Fibroblast of skin of scalp (primary cell): Measurements from ENCODE around the gene RMND1.
"Not testable (repeated sequence)": the region's sequence is repeated elsewhere in the genome, so short reads cannot be mapped to it uniquely, and the experiment has no call there.

Experiments
- DNase-seq: peaks from one replicate; pipeline ENCODE4 v3.0.0-alpha.2; 2013

RMND1 gene

DNA sequence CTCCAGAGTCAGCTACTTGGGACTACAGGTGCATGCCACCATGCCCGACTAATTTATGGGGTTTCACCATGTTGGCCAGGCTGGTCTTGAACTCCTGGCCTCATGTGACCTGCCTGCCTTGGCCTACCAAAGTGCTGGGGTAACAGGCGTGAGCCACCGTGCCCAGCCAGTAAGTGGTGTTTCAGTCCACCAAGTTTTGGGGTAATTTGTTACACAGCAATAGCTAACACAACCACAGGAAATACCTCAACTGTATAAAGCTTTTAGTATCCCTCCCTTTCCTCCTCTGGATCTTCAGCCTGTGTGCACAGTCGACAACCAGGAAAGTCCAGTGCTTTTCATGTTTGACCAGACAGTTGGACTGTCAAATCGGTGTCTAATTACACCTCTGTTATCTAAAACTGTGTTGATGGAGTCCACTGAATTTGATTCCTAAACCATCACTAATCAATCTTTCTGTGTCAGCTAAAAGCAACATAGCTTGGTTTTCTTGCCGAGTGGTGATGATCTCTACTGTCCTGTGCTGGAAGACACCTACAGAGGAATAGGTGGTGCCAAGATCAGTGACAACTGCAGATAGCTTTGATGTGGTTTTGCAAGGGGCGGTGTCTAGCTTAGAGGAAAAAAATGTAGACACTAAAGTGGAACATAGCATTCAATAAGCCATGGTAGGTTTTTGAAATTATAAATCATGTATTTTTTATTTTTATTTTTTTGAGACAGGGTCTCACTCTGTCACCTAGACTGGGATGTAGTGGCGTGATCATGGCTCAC, 38.4 kb downstream of the RMND1 start:
- no peak for DNase-seq

DNA sequence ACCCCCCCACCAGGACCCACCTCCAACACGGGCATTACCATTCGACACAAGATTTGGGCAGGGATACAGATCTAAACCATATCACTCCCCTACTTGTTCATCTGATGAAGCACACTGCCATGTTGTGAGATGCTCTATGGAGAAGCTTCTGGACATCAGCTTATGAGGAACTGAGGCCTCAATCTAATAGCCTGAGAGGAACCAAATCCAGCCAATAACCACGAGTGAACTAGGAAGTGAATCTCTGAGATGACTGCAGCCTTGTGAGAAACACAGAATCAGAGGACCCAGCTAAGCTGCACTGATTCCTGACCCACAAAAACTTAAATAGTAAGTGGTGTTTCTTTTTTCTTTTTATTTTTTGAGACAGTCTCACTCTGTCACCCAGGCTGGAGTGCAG, 39.0 kb downstream of the RMND1 start:
- no peak for DNase-seq

DNA sequence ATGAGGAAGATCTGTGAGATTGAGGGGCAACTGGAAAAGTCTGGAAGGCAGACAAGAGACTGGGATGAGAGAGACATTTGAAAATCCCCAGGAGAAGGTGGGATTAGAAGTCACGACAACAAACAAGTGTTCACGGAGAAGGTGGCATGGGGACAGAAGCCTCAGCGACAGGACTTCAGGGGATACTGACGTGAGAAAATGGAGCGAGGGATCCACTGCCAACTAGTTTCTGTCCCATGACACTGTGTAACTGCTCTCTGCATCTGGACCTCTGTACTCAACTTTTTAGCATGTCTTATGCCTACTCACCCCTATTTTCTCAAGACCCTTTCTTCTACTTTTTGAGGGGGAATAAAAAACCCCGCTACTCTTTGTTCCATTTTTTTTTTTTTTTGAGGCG, 42.2 kb downstream of the RMND1 start:
- no peak for DNase-seq

DNA sequence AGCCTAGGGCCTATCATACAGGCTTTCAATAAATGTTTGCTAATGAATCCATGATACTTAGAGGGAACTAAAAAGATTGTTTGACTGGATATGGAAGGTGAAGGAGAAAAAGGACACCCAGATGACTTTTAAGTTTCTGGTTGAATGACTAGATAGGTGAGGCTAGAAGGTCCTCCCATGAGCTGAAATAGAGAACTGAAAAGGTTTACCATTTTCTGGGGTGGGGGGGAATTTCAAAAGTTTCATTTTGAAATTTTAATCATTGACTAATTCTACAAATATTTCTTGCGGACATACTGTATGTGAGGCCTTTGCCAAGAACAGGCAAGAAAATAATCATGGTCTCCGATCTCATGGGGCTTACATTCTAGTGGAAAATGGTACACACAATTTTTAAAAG, 42.7 kb downstream of the RMND1 start:
- no peak for DNase-seq

DNA sequence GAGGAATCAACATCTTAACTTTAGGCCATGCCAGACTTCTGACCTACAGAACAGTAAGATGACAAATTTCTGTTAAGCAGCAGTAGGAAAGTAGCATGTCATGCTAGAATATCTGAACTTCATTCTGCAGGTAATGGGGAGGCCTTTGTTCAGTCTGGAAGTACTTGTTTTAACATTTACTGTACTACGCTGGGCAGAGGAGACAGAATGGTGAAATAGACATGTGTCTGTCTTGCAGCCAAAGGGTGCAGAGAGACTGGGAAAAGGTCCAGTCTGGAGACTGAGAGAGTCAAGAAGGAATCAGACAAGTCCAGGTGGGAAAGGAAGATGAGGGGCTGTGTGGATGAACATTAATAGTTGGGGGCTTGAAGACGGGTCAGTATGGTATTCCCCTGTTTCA, 43.1 kb downstream of the RMND1 start:
- no peak for DNase-seq

DNA sequence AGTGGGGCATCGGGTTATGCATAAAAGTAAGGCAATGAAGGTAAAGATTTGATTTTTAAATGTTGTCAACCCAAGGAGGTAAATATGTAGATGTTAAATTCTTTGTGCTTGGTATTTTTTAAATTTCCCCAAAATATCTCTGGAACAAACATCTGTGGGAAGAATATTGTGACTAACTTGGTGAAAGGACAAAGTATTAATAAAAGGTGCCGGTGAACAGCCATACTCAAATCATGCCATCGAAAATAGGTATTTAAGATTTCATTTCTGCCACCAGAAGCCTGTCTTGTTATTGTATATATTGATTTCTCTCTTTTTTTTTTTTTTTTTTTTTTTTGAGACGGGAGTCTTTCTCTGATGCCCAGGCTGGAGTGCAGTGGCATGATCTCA, 48.0 kb downstream of the RMND1 start:
- DNase-seq = no peak

DNA sequence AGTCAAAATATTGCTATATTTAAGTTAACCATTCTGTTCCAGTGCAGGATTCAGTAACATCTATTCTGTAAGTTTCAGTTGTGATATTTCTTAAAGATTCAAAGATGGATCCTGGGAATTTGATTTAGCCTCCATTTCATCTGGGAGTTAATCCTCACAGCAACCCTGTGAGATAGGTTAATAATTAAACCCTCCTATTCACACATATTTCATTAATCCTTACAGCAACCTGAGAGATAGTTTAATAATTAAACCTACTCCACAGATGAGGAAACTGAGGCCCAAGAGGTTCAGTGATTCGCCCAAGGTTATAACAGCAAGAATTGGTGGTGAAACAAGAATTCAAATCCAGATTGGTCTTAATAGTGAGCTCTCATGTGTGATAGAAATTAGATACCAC, 49.7 kb downstream of the RMND1 start:
- no peak for DNase-seq

DNA sequence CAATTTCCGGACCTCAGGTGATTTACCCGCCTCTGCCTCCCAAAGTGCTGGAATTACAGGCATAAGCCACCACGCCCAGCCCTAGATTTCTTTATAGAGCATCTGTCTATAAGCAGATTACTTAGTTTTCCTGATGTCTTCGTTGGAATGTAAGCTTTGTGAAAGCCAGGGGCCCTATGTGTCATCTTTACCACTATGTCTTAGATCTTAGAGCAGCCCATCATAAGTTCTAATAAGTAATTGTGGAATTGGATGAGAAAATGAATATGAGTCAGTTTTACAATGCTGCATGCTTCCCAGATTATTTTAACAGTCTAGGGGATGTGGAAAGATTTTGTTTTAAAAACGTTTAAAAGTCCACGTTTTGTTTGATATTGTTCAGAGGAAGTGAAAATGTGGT, 51.5 kb downstream of the RMND1 start:
- DNase-seq = peak; percentile 73

DNA sequence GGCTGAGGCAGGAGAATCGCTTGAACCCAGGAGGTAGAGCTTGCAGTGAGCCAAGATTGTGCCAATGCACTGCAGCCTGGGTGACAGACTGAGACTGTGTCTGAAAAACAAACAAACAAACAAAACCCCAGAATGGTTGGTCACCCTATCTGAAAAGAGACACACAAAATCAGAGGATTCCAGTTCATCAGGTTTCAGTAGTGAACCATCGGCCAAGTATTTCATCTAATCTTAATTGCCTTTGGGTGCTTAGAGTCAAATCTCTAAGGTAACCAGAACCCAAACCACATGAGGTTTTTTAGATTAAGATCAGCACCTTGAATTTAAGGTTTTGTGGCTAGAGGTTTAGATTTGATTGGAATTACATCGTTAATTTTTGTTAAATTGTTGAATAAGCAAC, 52.2 kb downstream of the RMND1 start:
- DNase-seq = no peak

DNA sequence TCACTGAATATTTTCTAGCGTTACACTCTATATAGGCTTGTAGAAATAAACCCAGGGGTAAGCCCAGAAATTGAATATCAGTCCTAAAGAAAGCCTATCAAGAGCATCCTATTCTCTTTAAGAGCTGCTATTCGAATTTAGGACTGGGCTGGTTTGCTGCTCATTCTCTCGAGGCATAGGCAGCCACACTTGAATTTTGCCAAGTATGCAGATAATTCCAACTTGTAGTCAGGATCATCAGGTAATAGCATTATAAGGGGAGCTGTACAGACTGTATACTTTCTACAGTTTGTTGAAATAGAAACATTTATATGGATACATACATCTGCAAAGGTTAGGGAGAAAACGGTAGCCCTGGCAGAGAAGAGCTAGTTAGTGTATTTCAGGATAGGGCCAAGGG, 58.5 kb downstream of the RMND1 start:
- DNase-seq = no peak

DNA sequence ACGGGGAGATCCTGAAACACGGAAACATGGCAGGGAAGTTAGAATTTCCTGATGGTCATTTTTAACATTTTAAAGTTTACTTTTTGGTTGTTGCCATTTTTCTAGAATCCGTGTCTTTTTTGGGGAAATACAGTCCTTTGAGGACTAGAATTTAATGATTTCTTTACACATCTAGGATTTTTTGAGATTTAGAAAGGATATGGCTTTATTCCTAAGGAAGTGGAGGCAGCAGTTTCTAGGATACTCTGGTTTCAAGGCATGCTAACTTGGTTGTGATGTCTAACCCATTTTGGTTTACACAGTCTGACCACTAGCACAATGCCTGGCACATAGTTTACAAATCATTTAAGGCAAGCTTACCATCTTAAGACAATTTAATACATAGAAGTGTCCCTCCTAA, 59.5 kb downstream of the RMND1 start:
- no peak for DNase-seq

DNA sequence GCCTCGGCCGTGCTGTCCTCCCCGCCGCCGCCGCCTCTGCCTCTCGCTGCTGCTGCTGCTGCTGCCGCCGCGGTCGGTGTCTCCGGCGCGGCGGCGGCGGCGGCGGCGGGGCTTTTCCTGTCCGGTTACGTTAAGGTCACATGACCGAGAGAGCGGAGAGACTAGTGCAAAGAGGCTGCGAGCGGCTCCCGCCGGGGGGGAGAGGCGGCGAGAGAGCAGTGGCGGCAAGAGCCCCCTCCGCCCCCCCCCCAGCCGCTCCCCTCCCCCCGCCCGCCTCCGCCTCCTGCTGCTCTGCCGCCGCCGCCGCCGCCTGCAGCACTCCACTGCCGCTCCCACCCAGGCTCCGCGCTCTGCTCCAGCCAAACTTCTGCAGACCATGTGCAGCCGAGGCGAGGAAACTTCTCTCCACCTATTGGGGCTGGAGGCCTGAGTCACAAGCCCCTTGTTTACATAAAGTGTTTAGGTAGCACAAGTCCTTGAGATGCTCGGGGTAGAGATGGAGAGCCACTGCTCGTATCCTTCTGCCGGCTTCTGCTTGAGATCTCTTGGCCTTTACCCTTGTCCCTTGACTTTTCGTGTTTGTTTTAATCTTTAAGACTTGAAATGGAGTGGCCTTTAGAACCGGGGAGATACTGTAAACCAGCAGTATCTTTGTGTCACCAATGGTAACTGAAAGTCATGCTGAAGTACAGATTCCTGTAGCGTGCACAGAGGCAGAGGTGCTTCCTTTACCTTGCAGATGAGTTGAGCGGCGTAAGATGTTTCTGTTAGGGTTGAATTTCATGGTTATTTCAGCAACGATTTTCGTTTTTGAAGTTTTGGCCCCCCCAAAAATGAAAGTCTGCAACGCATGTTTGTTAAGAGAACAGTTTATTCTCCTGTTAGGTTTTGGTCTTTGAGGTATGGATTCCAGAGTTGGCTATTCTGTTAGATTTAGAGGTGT, 60.2 kb downstream of the RMND1 start, which contains the start of gene ZBTB2:
Gene ZBTB2, minus strand, starts transcription at position 89 of the 943 bp plus-strand sequence. CDS start 17,922 bp downstream, outside the sequence.
- peak; percentile 73 for DNase-seq

DNA sequence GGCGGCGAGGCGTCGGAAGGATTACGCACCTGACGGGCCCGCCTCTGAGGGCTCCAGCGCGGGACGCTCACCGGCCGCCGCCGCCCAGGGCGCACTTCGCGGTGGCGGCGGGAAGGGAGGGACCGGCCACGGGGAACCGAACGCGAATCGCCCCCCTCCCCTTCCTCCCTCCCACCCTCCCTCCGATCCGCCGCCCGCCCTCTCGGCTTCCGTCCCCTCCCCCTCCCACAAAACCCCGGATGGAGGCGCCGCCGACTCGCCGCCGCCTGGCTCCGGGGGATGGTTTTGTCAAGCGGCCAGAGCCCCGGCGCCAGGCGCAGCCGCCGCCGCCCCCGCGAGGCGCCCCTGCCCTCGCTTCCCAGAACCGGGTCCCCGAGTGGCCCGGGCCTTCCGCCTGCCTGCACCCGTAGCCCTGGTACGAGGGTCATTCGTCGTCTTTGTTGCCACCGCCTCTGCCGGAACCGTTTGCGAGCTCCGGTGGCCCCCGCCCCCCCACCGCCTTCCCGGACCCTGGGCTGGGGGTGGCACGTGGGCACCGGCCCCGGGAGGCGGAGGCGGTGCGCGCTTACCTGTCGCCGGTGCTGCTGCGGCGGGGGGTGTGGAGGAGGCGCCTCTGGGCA, 61.0 kb downstream of the RMND1 start:
- DNase-seq = peak; percentile 81

DNA sequence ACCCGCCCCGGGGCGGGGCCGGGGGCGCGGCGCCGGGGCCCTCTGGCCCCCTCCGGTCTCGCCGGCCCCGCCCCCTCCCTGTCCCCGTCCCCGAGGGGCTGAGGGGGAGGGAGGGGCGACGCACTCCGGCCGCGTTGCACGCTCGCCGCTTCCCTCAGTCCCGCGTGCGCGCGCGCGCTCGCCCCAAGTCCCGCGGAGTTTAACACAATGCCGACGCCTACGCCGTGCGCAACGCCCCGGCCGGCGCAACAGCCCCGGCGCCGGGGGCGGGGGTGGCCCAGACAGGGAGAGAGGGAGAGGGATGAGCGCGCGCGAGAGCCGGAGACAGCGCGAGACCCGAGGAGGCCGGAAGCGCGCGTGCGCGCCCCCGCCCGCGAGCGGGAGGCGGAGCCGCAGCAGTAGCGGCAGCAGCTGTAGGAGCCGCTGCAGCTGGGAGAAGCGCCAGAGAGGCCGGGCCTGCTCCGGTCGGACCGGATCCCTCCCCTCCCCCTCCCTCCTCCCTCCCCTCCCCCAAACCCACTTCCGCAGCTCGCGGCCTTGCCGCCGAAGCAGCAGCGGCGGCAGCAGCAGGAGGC, 61.6 kb downstream of the RMND1 start:
- peak; percentile 100 for DNase-seq

DNA sequence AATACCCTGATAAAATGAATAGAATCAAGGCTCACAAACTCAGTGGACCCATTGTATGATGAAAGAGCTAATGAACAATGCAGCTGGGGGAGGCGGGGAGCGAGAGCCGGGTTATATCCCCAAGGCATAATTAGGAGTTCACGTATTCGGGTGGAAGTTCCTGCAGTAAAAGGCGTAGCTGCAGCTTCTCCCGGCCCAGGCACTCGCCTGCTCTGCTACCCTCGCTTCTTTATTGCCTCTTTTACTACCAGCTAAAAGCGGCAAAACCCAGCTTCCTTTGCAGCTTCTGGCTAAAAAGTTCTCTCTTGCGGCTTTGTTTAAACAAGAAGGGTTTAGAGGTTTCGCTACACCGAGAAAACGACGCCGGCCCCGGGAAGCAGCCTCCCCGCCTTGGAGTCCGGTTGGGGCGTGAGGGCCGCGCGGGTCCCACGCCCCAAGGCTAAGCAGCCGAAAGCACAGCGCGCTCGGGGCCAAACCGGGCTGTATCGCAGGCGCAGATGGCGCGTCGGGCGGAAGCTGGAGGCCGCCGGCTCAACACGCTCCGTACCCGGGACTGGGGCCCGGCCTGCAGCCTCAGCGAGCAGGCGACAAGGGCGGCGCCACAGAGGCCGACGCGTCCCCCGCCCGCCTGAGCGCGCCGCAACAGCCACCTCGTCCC, 62.2 kb downstream of the RMND1 start:
- DNase-seq = peak; percentile 83

DNA sequence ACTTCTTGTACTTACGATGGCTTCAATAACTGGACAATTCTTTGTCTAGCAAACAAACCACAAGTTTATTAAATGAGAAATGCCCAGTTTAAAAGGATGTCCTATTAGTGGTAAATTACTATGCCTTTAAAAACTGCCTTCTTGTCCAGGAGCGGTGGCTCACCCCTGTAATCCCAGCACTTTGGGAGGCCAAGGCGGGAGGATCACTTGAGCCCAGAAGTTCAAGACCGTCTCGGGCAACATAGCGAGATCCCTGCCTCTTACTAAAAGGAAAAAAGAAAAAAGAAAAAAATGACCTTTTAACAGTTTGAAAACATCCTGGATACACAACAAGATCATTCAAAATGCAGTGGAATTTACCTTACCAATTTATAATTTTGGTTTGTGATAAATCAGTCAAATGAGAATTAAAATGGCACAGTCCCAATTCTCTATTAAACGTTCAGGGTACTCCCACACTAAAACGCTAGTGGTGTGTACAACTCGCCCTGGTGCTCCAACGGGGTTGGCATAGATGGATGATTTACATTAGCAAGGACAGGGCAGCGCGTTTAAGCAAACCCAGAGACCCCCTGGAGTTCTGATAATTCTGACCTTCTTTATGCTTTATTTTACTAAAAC, 62.8 kb downstream of the RMND1 start:
- DNase-seq = no peak

DNA sequence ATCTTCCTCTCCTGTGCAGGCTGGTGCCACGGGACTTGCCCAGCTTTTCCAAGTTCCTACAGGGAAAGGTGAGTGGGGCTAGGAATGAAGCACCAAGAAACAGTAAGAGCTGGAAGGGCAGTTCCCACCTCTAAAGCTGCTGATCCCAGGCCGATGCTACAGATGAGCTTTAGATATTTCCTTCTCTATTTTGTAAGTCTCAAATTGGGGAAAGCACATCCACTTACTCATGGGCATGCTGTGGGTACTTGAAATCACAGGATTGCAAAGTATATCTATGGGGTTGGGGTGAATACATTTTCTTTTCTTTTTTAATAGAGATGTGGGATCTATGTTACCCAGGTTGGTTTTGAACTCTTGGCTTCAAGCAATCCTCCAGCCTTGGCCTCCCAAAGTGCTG, 63.7 kb downstream of the RMND1 start:
- no peak for DNase-seq

DNA sequence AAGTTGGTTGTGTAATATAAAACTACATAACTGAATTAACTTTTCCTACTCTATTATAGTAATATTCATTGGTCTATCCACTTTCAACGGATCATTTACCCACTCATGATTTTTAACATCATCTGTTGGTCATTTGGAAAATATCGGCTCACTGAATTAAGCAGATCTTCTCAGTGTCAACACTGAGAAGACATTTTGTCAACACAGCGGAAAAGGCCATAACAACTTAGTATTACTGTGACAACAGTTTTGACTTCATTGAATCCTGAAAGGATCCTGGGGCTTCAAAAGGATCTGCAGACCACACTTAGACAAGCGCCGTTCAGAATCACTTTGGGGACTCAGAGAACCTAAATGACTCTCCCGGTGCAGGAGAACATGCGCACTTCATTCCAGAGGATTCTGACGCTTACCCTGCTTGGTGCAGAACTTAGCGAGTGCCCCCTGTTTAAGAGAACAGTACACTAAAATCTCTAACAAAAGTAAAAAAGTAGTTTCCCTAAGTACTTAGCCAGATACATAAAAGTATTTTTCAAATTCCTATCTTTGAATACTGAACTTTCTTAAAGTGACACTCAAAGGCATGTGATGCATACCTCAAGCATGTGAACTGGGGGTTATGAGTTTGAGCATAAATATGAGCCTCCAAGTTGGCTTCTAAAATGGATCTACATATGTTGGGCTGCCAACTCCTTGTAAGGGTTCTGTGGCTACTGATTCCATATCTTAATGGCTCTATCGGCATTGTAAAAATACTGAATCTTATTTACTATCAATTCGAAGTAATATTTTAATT, 64.6 kb downstream of the RMND1 start:
- peak; percentile 85 for DNase-seq

DNA sequence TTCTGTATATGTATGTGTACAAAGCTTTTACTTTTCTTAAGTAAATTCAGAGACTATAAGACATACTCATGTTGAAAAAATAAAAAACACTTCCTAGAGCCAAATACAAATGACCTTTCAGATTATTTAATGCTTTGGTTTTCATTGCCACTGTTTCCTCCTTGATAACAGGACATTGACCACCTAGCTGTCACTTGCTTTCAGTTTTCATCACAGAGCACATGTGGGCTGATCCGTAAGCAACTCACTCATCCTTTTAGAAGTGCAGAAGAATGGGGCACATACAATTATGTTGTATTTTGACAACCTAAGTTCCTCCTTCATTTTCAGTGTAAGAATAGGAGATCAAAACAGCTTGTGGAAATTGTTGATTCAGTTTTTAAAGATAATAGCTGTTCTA, 66.7 kb downstream of the RMND1 start:
- no peak for DNase-seq

DNA sequence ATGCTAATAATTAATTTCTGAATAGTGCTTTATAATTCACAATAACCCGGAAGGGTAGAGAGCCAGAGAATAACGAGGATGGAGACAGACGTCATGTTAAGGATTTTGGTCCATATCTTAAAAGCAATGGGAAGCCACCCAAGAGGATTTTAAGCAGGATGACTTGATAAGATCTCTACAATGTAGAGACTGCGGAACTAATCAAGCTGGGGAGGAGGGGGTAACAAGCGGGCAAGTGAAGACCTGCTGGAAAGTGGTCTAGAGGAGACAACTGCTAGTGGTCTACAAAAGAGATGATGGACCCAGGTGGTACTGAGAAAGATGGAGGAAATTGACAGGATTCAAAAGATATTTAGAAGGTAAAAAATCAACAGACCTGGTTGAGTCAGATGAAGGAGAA, 67.8 kb downstream of the RMND1 start:
- DNase-seq = no peak

DNA sequence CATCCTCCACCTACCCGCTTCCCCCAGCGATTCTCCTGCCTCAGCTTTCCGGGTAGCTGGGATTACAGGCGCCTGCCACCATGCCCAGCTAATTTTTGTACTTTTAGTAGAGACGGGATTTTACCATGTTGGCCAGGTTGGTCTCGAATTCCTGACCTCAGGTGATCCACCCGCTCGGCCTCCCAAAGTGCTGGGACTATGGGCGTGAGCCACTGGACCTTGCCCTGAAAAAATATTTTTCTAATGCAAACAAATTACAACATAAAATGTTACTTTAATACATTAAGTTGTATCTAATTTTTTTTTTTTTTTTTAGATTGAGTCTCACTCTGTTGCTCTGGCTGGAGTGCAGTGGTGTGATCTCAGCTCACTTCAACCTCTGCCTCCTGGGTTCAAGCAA, 69.3 kb downstream of the RMND1 start:
- not testable (repeated sequence) for DNase-seq
